ENCODE results near the gene DSCAML1. TPM values are rescaled to one million over a fixed set of nuclear protein-coding genes. Genes with fewer than 3 reads are reported as not detected.

The DSCAML1 gene
- total RNA-seq, 1 experiment from 2014 or later, result not detected

- TF ChIP-seq EZH2phosphoT487 (IDR thresholded peaks at IDR 0.05; ENCODE audit: borderline replicate concordance, low read length) (no peak), EZH2 (IDR thresholded peaks at IDR 0.05; ENCODE audit: low read length, unreplicated experiment) (no peak), CTCF (conservative IDR thresholded peaks at IDR 0.05; ENCODE audit: low read depth, low read length) (peak; percentile 94)
- H3F3A ChIP-seq (ENCODE audit: low read length, unreplicated experiment), result no peaks in the 10 kb centered on the region
- ATAC-seq, result peak; percentile 73
- H3K9me3 ChIP-seq (ENCODE audit: low read length), result no peaks in the 10 kb centered on the region
- peak; percentile 81 for DNase-seq
- POLR2A ChIA-PET (ENCODE audit: unreplicated experiment), result interaction anchor here (0.6 kb wide), 1 partner anchor 547 kb away, joined by 6 read pairs; no protein-coding TSS in a partner anchor
- no peaks in the 10 kb centered on the region for H3K4me1 ChIP-seq (ENCODE audit: insufficient read depth, low read length)
- H3K27ac ChIP-seq (ENCODE audit: low read length), result no peak overlapping the region
- no peak overlapping the region for H2AFZ ChIP-seq (ENCODE audit: low read length)
- no peaks in the 10 kb centered on the region for H4K20me1 ChIP-seq (ENCODE audit: low read length)
- intact Hi-C loops (cut with micrococcal nuclease), result loop anchor here (1.0 kb wide), 1 partner anchor 246 kb away; no protein-coding TSS in a partner anchor
- no peak overlapping the region for H3K9ac ChIP-seq (ENCODE audit: low read length)
- CTCF ChIA-PET, result interaction anchor here (1.0 to 1.2 kb wide), 6 partner anchors 8 to 381 kb away, joined by 3 to 10 read pairs (median 6); no protein-coding TSS in a partner anchor
- H3K9me2 ChIP-seq (replicated peaks; ENCODE audit: low read length), result no peaks in the 10 kb centered on the region
- no TSS peak for BruUV-seq (replicated peaks)
- H3K27me3 ChIP-seq (ENCODE audit: low read length), result peaks cover 55% of the 10 kb centered on the region
- H3K36me3 ChIP-seq (ENCODE audit: low read depth, low read length), result no peaks in the 10 kb centered on the region
- H3K4me3 ChIP-seq (ENCODE audit: low read length), result no peak overlapping the region
- no peak overlapping the region for H3K4me2 ChIP-seq (ENCODE audit: low read length)
- H3K79me2 ChIP-seq (ENCODE audit: low read length), result no peaks in the 10 kb centered on the region
Observed at GRCh38 chr11:117807482-117808327, 10.7 kb upstream of the DSCAML1 start.

- POLR2A ChIA-PET (ENCODE audit: unreplicated experiment), result no interaction called here
- TF ChIP-seq CTCF (conservative IDR thresholded peaks at IDR 0.05; ENCODE audit: low read depth, low read length) (no peak), EZH2phosphoT487 (IDR thresholded peaks at IDR 0.05; ENCODE audit: borderline replicate concordance, low read length) (no peak), EZH2 (IDR thresholded peaks at IDR 0.05; ENCODE audit: low read length, unreplicated experiment) (no peak)
- Histone ChIP-seq H3K9me3 (ENCODE audit: low read length) (no peaks in the 10 kb centered on the region), H2AFZ (ENCODE audit: low read length) (no peak overlapping the region), H4K20me1 (ENCODE audit: low read length) (no peaks in the 10 kb centered on the region), H3K27me3 (ENCODE audit: low read length) (peaks cover 63% of the 10 kb centered on the region), H3K27ac (ENCODE audit: low read length) (no peak overlapping the region), H3K36me3 (ENCODE audit: low read depth, low read length) (no peaks in the 10 kb centered on the region), H3F3A (ENCODE audit: low read length, unreplicated experiment) (no peaks in the 10 kb centered on the region), H3K4me1 (ENCODE audit: insufficient read depth, low read length) (no peaks in the 10 kb centered on the region), H3K9ac (ENCODE audit: low read length) (no peak overlapping the region), H3K4me3 (ENCODE audit: low read length) (no peak overlapping the region), H3K79me2 (ENCODE audit: low read length) (no peaks in the 10 kb centered on the region), H3K9me2 (replicated peaks; ENCODE audit: low read length) (no peaks in the 10 kb centered on the region), H3K4me2 (ENCODE audit: low read length) (no peak overlapping the region)
- CTCF ChIA-PET, result interaction anchor here (1.0 to 1.2 kb wide), 6 partner anchors 9 to 381 kb away, joined by 3 to 10 read pairs (median 6); no protein-coding TSS in a partner anchor
- ATAC-seq (no peak), DNase-seq (no peak)
- no TSS peak for BruUV-seq (replicated peaks)
- intact Hi-C loops (cut with micrococcal nuclease), result loop anchor here (1.0 kb wide), 1 partner anchor 246 kb away; no protein-coding TSS in a partner anchor
Observed at GRCh38 chr11:117806846-117807245, 9.8 kb upstream of the DSCAML1 start.

GRCh38 chr11:117805045-117805444, 8.0 kb upstream of the DSCAML1 start:
- Histone ChIP-seq H4K20me1 (ENCODE audit: low read length) (no peaks in the 10 kb centered on the region), H3K79me2 (ENCODE audit: low read length) (no peaks in the 10 kb centered on the region), H3K9me2 (replicated peaks; ENCODE audit: low read length) (no peaks in the 10 kb centered on the region), H3K9me3 (ENCODE audit: low read length) (no peaks in the 10 kb centered on the region), H3K9ac (ENCODE audit: low read length) (no peak overlapping the region), H3K4me3 (ENCODE audit: low read length) (no peak overlapping the region), H3K27me3 (ENCODE audit: low read length) (peaks cover 77% of the 10 kb centered on the region), H2AFZ (ENCODE audit: low read length) (no peak overlapping the region), H3F3A (ENCODE audit: low read length, unreplicated experiment) (no peaks in the 10 kb centered on the region), H3K4me1 (ENCODE audit: insufficient read depth, low read length) (no peaks in the 10 kb centered on the region), H3K27ac (ENCODE audit: low read length) (no peak overlapping the region), H3K4me2 (ENCODE audit: low read length) (no peak overlapping the region), H3K36me3 (ENCODE audit: low read depth, low read length) (no peaks in the 10 kb centered on the region)
- no TSS peak for BruUV-seq (replicated peaks)
- intact Hi-C loops (cut with micrococcal nuclease), result no loop called here
- POLR2A ChIA-PET (ENCODE audit: unreplicated experiment), result no interaction called here
- ATAC-seq (no peak), DNase-seq (no peak)
- no peak for TF ChIP-seq EZH2phosphoT487 (IDR thresholded peaks at IDR 0.05; ENCODE audit: borderline replicate concordance, low read length)
- TF ChIP-seq CTCF (conservative IDR thresholded peaks at IDR 0.05; ENCODE audit: low read depth, low read length), result no peak
- no peak for TF ChIP-seq EZH2 (IDR thresholded peaks at IDR 0.05; ENCODE audit: low read length, unreplicated experiment)
- CTCF ChIA-PET, result no interaction called here
